HG02610 (cell line): ENCODE measurements around the gene HSPA2.
"Not testable (repeated sequence)": the region's sequence is repeated elsewhere in the genome, so short reads cannot be mapped to it uniquely, and the experiment has no call there.

Experiments used
- ATAC-seq: cut with Tn5 transposase; IDR thresholded peaks from one replicate; pipeline ENCODE4 v1.9.1; 2021; ENCODE audit warnings: mild to moderate bottlenecking, moderate library complexity; ENCODE audit not compliant: unreplicated experiment

The HSPA2 gene

DNA sequence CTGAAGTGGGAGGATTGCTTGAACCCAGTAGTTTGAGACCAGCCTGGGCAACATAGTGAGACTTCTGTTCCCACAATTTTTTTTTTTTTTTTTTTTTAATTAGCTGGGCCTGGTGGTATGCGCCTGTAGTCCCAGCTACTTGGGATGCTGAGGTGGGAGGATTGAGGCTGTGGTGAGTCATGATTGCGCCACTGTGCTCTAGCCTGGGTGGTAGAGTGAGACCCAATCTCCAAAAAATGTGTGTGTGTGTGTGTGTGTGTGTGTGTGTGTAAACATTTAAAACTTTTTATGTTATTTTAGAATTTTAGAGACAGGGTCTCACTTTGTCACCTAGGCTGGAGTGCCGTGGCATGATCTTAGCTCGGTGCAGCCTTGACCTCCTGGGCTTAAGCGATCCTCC, 16.0 kb downstream of the HSPA2 start:
- ATAC-seq: no peak

DNA sequence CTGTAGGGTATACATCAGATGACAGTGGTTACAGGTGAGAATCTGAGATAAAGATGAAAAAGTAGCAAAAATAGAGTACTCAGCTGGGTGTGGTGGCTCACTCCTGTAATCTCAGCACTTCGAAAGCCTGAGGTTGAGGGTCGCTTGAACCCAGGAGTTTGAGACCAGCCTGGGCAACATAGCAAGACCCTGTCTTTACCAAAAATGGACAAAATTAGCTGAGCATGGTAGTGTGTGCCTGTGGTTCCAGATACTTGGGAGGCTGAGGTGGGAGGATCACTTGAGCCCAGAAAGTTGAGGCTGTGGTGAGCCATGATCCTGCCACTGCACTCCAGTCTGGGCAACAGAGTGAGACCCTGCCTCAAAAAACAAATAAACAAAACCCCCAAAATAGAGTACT, 17.7 kb downstream of the HSPA2 start:
- ATAC-seq: not testable (repeated sequence)

DNA sequence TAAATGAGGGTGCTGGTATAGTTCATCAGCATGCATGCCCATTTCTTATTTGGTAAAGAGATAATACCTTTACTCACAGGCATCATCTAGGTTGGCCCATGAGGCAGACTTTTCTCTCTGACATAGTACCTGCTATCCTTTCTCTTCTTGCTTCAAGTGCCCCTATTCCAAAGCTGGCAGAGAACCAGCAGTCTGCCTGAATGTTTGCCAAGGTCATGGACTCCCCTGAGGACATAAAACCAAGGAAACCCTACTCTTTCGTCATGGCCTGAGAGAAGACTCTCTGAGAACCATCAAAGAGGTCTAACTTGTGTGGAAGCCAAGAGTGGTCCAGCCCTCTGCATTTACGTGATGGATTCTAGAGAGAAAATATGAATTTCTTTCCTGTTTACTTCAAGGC, 21.1 kb downstream of the HSPA2 start:
- ATAC-seq: no peak

DNA sequence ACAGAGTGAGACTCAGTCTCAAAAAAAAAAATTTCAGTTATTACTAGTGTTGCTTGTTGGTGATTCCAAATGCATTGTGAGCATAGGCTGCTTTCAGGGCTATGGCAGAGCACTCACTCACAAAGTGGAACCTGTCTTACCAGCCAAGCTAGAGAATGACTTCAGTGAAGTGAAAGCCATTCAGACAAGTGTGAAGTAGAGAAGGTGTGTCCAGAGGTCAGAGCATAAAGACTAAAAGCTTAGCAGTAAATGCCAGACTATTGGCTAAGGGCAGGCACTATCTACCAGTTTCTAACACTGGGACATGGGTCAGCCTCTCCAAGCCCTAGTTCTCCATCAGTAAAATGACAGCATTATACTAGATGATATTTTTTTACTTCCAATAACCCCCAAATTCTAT, 21.9 kb downstream of the HSPA2 start:
- ATAC-seq: no peak

DNA sequence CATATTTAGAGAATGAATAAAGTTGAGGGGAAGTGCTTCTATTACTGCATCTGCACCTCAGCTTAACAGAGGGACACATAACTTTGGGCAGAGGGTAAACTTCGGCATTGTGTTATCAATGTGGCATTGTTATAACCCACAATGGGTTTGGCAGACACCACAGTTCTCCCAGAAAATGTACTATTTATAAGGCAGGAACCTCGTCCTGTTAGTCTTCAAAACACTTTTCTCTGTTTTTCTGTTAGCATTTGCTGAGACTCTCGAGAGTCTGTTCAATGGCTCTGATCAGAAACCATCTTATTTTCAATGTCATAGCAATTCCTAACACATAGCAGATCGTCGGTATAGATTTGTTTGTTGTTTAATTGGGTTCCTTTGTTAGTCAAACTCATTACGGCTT, 23.2 kb downstream of the HSPA2 start:
- ATAC-seq: no peak

DNA sequence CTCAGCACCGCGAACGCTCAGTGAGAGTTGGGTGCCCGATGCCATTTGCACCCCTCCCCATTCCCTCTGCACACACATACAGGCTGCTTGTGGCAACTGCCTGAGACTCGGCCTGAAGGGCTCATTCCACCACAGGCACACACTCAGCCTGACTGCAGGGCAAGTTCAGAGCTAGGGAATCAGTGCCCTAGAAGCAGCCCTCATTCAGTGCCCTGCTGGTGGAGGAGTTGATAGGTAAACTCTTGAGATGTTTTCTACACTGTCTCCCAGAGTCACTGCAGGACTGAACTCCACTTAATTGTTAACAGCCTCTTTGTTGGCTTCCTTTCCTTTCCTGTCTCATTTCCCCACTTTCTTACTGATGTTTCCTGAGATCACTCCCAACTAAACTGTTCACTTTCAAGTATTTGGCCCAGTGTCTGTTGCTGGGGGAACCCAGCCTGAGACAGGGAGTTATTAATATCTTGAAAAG, 26.1 kb downstream of the HSPA2 start:
- ATAC-seq: no peak

DNA sequence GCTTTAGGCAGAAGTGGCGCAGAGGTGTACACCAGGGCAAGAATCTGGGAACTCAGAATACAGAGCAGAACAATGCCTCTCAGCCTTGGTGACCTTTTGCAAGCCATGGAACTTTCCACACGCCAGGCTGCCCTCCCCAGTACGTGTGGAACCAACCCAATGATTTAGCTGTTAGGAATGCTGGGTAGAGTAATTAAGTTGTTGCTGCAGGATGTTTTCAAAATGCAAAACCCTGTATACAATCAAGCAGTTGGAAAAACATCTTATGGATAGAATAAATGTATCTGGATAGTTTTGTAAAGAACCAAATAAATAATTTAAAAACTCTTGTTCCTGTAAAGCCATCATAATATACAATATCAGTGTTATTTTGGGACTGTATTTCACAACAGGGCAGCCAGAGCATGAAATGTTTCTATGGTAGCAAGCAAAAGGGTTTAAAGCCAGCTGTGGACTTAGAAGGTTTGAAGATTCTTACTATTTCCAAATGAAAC, 28.6 kb downstream of the HSPA2 start:
- ATAC-seq: no peak

DNA sequence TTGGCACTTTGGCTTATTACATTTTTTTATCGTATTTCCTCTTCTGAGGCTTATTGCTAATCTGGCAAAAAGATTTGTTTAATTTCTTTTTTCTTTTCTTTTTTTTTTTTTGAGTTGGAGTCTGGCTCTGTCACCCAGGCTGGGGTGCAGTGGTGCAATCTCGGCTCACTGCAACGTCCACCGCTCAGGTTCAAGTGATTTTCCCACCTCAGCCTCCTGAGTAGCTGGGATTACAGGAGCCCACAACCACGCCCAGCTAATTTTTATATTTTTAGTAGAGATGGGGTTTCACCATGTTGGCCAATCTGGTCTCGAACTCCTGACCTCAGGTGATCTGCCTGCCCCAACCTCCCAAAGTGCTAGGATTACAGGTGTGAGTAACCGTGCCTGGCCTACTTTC, 29.1 kb downstream of the HSPA2 start:
- ATAC-seq: not testable (repeated sequence)

DNA sequence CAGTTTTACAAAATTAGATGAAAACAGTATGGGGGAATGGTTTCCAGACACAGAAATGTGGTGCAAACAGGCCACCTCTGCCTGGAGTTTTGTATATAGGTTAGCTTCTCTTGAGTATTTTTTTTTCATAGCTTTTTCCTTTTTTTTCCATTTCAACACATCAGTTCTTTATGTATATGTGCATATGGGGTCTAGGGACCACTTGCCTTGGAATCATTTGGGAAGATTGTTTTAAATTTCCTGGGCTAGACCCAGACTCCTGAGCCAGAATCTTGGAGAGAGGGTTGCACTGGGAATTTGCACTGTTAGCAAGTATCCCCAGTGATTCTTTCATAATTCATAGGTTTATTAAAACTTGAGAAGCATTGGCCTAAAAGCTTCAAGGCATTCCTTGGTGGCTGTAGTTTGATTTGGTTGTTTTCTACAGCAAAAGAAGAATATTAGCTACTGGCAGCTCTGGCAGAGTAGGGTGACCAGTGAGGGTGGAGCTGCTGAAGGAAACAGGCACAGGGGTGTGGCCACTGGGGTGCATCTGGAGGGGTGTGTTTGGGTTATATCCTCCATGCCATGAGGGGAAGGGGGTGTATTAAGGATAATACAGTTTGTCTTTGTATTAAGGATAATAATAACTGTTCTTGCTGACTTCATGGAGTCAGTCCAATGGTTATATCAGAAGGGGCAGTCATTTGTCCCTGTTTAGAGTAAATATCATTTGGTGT, 32.0 kb downstream of the HSPA2 start:
- ATAC-seq: no peak

DNA sequence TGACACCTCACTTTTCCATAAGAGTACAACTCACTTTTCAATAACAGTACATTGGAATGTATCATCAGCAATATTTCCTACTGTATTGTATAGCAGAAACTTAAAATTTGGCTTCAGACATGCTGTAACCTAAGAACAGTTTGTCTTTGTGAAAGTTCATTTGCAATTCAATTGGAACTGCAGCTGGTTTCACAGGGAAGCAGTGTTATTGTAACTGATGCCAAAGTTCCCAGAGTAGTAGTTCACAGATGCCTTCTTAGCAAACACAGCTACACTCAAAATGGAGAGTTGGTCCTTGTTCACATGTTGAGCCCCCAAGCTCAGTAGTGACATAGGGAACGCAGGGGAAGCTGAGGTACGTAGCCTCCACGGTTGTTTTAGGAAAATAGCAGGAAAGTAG, 32.6 kb downstream of the HSPA2 start:
- ATAC-seq: no peak

DNA sequence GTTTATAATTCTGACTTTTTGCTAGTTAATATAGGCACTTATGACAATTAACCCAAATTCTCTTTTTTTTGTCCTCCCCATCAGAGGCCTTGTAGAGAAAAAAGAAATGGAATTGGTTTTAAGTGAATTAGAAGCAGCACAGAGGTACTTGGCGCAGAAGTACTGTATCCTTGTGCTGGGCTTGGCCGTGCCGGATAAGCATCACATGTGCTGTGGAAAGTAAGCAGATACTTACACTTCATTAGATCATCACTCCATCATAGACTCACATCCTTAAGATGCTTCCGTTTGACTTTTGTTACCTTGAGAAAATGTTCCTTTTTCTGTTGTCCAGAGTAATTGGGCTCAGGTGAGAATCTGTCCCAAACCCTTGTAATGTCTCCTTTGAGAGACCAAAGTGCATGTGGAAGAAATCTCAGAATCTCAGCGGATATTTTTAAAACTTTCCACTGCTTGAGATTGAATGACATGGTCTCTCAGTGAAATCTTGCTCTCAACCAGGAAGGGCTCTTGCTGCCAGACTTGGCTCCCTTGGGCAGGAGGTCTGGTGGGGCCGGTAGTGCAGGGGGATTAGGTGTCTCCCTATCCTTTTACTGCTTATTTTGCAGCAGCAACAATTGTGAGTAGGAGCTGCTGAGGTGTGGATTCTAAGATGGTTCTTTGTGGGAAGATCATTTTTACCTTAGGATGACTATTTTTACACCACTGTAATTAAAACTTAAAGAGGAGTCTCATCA, 34.0 kb downstream of the HSPA2 start:
- no peak for ATAC-seq

DNA sequence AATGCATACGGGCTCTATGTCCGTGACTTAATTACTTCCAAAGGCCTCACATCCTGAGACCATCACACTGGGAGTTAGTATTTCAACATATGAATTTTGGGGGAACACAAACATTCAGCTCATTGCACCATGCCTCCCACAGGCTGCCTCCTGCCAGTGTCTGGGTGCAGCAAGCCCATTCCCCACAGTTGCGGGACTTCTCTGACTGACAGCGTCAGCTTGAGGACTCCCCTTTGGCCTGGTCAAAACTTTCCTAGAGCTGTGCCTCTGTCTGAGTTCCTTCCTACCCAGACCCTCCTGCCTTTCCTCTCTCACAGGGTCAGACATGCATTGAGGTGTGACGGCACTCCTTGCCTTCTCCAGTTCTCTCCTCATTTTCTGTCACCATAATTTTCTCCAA, 36.7 kb downstream of the HSPA2 start:
- no peak for ATAC-seq

DNA sequence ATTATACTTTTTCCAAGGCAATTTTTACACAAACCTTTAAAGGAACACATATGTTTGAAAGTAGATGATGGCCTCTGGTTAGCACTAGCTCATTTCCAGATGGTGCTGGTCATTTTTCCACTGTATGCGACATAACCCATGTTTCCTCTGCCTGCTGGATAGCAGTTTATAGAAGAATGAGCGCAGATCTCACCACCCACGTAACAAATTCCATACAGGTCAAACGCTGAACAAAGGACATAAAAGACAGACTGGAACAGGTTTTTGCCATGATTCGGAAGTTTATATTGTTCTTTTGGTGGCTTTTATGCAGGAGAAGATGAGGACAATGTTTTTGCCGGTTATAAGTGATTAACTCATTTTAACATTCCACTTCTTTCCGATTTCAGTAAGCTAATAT, 39.9 kb downstream of the HSPA2 start:
- no peak for ATAC-seq

DNA sequence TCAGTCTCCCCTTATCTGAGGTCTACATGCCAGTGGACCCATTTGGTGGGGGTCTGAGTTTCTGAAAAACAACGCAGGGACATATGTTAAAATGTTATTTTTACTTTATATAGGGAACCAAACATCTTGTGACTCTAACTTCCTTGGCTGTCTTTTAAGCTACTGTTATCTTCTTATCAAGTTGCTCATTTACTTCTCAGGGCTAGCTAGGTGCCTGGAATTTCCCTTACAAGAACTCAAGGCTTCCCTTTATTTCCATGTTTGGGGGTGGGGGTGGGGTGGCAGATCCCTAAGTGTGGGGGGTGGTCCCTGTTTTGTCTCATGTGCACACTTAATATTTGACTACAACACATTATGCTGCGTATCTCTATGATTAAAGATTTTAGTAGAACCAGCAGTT, 40.8 kb downstream of the HSPA2 start:
- ATAC-seq: no peak

DNA sequence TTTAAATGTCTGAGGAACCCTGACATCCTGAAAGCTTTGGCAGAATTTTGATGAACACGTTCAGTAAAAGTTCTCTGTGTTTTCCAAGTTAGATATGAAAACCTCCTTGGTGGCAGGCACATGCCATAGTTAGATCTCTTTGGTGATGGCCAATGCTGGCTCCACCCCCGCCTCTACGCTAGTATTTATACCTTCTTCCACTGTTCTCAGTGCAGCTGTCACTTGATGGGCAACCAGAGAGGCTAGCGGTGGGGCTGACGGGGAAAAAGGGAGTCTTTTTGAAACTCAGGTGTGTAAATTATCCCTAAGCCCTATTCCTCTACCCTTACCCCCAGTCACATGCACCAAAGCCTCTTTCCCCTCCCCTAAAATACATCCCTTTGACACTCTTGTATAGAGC, 41.3 kb downstream of the HSPA2 start:
- ATAC-seq: no peak

DNA sequence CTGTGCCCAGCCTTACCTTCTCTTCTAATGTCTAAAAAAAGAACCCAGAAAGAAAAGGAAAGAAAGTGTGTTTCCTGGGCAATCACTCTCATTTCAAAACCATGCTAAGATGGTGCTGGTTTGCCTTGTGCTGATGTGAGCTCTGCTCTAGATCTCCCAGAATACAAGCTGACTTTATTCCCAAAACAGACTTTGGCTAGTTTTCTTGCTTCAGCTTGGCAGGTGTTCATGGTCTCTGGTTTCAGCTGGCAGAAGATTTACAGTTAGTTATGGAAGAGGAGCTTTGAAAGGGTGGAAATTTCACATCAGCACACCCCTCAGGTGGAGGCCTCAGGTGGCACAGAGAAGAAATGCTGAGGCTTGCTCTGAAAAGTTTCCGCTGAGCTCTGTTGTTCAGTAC, 43.6 kb downstream of the HSPA2 start:
- no peak for ATAC-seq

DNA sequence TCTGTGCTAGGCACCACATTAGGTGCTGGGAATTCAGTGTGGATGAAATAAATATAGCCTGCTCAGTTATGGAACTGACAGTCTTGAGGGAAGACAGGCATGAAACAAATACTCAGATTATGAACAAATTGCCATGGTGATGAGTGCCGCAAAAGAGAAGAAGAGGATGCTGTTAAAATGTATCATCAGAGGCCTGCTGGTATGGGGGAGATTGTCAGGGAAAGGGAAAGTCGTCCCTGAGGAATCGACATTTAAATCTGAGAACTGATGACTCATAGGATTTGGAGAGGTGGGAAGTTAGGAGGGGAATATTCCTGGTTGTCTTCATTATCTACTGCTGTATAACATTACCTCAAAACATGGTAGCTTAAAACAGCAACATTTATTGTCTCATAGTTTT, 51.3 kb downstream of the HSPA2 start:
- ATAC-seq: no peak
